ENCODE measurements around the gene EGFL7.

EGFL7 gene

GRCh38 chr9:136662656-136663581, at the start of gene EGFL7:
Gene EGFL7, plus strand, starts transcription at chr9:136662916. Its CDS starts 5,367 bp downstream, at chr9:136668283.
- DNase-seq, result no peak

GRCh38 chr9:136613824-136614371, 48.8 kb upstream of the EGFL7 start:
- DNase-seq, result no peak

GRCh38 chr9:136614372-136614922, 48.3 kb upstream of the EGFL7 start:
- no peak for DNase-seq

GRCh38 chr9:136614967-136615623, 47.6 kb upstream of the EGFL7 start:
- DNase-seq, result no peak

GRCh38 chr9:136615631-136616306, 46.9 kb upstream of the EGFL7 start:
- no peak for DNase-seq

GRCh38 chr9:136616307-136616635, 46.4 kb upstream of the EGFL7 start:
- DNase-seq, result no peak

GRCh38 chr9:136616948-136617695, 45.6 kb upstream of the EGFL7 start:
- DNase-seq, result no peak

- DNase-seq, result no peak
Observed at GRCh38 chr9:136617746-136618579, 44.8 kb upstream of the EGFL7 start.

- no peak for DNase-seq
Observed at GRCh38 chr9:136618580-136619547, 43.9 kb upstream of the EGFL7 start.

GRCh38 chr9:136619742-136620440, 42.8 kb upstream of the EGFL7 start:
- no peak for DNase-seq

- no peak for DNase-seq
Observed at GRCh38 chr9:136620441-136621018, 42.2 kb upstream of the EGFL7 start.

GRCh38 chr9:136621019-136621733, 41.5 kb upstream of the EGFL7 start:
- no peak for DNase-seq

- DNase-seq, result no peak
Observed at GRCh38 chr9:136621734-136622093, 41.0 kb upstream of the EGFL7 start.

- DNase-seq, result no peak
Observed at GRCh38 chr9:136622538-136622948, 40.2 kb upstream of the EGFL7 start.

GRCh38 chr9:136623016-136623841, 39.5 kb upstream of the EGFL7 start:
- DNase-seq, result no peak

- peak; percentile 44 for DNase-seq
Observed at GRCh38 chr9:136623842-136624183, 38.9 kb upstream of the EGFL7 start.

- DNase-seq, result no peak
Observed at GRCh38 chr9:136624184-136624951, 38.3 kb upstream of the EGFL7 start.

Data from DMS153 (cell line).